Measurements from ENCODE around the gene PDCD2L.

Gene PDCD2L

DNA sequence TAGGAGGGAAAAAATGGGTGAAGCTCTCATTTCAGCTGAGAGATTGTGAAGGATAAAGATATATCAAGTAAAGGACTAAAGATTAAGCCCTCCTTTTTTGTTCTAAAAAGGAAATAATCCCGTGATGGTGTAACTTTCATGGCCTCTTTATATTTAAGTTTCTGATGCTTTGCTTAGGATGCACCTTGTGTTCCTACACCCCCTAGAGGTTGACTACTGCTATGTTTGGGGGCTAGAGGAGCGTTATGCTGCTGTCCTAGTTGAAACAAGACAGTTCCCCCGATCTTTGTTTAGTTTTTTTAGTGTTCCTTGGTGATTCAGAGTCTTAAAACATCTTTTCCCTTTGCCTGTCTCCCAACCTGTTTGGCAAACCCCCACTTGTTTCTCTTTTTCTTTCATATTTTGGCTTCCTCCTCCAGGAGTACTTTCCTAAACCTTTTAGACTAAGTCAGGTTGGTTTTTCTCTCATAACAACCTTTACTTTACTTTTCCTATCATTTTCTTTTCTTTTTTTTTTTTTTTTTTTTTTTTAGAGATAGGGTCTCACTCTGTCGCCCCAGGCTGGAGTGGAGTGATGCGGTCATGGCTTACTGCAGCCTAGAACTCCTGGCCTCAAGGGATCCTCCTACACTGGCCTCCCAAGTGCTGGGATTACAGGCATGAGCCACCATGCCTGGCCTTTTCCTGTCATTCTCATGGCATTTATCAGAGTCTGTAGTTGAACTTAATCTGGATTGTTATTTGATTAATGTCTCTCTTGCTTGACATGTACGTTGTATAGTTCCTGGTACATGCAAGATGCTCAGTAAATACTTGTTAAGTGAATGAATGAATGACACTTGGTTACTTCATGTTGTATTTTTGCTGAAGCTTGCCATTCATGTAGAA is 26.8 kb downstream of the PDCD2L start:
- TF ChIP-seq CTCF (IDR thresholded peaks at IDR 0.05; ENCODE audit: low read depth, low read length): peak; percentile 87
- H3K9me3 ChIP-seq: no peaks in the 10 kb centered on the region
- H3K36me3 ChIP-seq: peaks cover 48% of the 10 kb centered on the region
- no peaks in the 10 kb centered on the region for H3K27me3 ChIP-seq
- peaks cover 4% of the 10 kb centered on the region; the same call in 1 of the 2 replicates for H3K4me1 ChIP-seq
- DNase-seq: peak; percentile 54
- H3K4me3 ChIP-seq (ENCODE audit: low read depth, low read length): peak overlapping the region; percentile 87

DNA sequence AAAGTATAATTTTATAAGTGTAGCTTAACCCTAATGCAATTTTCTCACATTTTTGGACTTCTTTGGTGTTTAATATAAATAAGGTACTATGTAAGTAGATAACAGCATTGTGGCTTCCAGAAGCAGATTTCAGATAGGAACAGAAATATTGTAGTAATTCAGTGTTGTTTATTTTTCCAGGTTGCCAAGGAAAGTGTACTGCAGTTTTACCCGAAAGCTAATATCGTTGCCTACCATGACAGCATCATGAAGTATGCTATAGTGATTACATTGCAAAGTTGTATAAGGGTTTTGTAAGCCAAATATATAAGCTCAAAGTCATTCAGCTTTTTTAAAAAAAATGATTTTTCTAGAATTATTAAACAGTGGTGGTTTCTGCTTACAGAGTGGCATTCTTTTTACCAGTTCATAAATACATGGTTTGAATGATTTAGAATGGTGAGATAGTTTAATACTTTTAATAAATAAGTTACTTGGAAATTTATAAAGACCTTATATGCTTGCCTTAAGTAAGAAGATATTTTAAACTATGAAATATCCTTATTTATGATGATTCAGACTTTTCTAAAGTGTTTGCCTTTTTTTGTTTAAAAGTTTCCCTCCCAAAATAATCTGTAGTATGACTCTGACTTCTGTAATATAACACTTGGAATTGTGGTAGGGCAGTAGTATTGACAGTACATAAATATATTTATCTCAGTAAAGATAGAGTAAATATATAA is 27.6 kb downstream of the PDCD2L start:
- no peak for DNase-seq
- H3K4me3 ChIP-seq (ENCODE audit: low read depth, low read length): no peak overlapping the region
- H3K4me1 ChIP-seq: peaks cover 4% of the 10 kb centered on the region; the same call in 1 of the 2 replicates
- peaks cover 57% of the 10 kb centered on the region for H3K36me3 ChIP-seq
- H3K27me3 ChIP-seq: no peaks in the 10 kb centered on the region
- no peaks in the 10 kb centered on the region for H3K9me3 ChIP-seq
- no peak for TF ChIP-seq CTCF (IDR thresholded peaks at IDR 0.05; ENCODE audit: low read depth, low read length)

- Histone ChIP-seq H3K9me3 (no peaks in the 10 kb centered on the region), H3K4me3 (ENCODE audit: low read depth, low read length) (no peak overlapping the region), H3K4me1 (peaks cover 4% of the 10 kb centered on the region; the same call in 1 of the 2 replicates), H3K27me3 (no peaks in the 10 kb centered on the region), H3K36me3 (peaks cover 66% of the 10 kb centered on the region)
- no peak for TF ChIP-seq CTCF (IDR thresholded peaks at IDR 0.05; ENCODE audit: low read depth, low read length)
- DNase-seq: no peak
Observed at GRCh38 chr19:34432797-34433196, 28.6 kb downstream of the PDCD2L start.

DNA sequence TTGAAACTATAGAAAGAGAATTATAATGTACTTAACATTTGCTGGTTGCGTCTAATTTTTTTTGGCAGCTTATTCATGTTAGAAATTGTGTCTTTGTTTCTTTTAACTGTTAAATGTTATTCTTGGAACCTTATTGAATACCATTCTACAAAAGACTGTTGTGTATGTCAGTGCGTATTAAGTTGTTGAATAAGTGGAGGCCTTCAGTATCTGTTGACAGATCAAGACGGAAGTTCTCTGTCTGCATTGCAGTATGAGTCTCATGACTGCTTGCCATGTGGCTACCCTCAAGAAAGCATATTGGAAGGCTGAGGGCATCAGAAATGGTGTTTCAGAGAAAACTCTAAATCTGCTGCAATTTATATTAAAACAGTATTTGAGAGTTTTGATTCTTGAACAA is 32.5 kb downstream of the PDCD2L start:
- TF ChIP-seq CTCF (IDR thresholded peaks at IDR 0.05; ENCODE audit: low read depth, low read length): no peak
- no peak for DNase-seq
- H3K4me1 ChIP-seq: no peaks in the 10 kb centered on the region; the same call in 1 of the 2 replicates
- no peaks in the 10 kb centered on the region for H3K27me3 ChIP-seq
- H3K4me3 ChIP-seq (ENCODE audit: low read depth, low read length): no peak overlapping the region
- H3K9me3 ChIP-seq: no peaks in the 10 kb centered on the region
- H3K36me3 ChIP-seq: peaks cover 99% of the 10 kb centered on the region

- H3K36me3 ChIP-seq: peaks cover 90% of the 10 kb centered on the region
- H3K4me1 ChIP-seq: no peaks in the 10 kb centered on the region
Observed at GRCh38 chr19:34448191-34448590, 44.0 kb downstream of the PDCD2L start.

More at GRCh38 chr19:34448191-34448590, 44.0 kb downstream of the PDCD2L start:
- no peak for TF ChIP-seq CTCF (IDR thresholded peaks at IDR 0.05; ENCODE audit: low read depth, low read length)
- no peaks in the 10 kb centered on the region for H3K27me3 ChIP-seq
- no peak overlapping the region for H3K4me3 ChIP-seq (ENCODE audit: low read depth, low read length)
- no peak for DNase-seq
- H3K9me3 ChIP-seq: no peaks in the 10 kb centered on the region
